ENCODE results near the gene EFHD2. TPM values are rescaled to one million over a fixed set of nuclear protein-coding genes. Genes with fewer than 3 reads are reported as not detected.

The EFHD2 gene
- polyA plus RNA-seq, 1 experiment, result 30.4 TPM

GRCh38 chr1:15406614-15407559 is 2.8 kb upstream of the EFHD2 start:
- Histone ChIP-seq H3K4me3 (ENCODE audit: low read depth, low read length) (no peak overlapping the region), H3K27ac (ENCODE audit: low read depth, low read length) (no peak overlapping the region), H3K9me3 (ENCODE audit: control insufficient read depth, insufficient read depth, low read length) (peaks cover 3% of the 10 kb centered on the region; the same call in 1 of the 2 replicates), H3K27me3 (ENCODE audit: control insufficient read depth, insufficient read depth, low read length) (peaks cover 2% of the 10 kb centered on the region)
- POLR2A ChIA-PET, result no interaction called here
- no peak for DNase-seq (ENCODE audit: low read depth, low spot score)
- CTCF ChIA-PET, result interaction anchor here (0.5 to 3.8 kb wide), 4 partner anchors 11 to 379 kb away, joined by 3 to 16 read pairs (median 4); no protein-coding TSS in a partner anchor
- no peak for TF ChIP-seq CTCF (IDR thresholded peaks at IDR 0.05; ENCODE audit: low read depth, low read length)

GRCh38 chr1:15407580-15407979 is 2.1 kb upstream of the EFHD2 start:
- no peak overlapping the region for H3K4me3 ChIP-seq (ENCODE audit: low read depth, low read length)
- DNase-seq (ENCODE audit: low read depth, low spot score), result no peak
- TF ChIP-seq CTCF (IDR thresholded peaks at IDR 0.05; ENCODE audit: low read depth, low read length), result no peak
- H3K9me3 ChIP-seq (ENCODE audit: control insufficient read depth, insufficient read depth, low read length), result peaks cover 3% of the 10 kb centered on the region; the same call in 1 of the 2 replicates
- POLR2A ChIA-PET, result no interaction called here
- CTCF ChIA-PET, result interaction anchor here (0.5 to 3.8 kb wide), 3 partner anchors 24 to 380 kb away, joined by 3 to 16 read pairs (median 4); no protein-coding TSS in a partner anchor
- no peak overlapping the region for H3K27ac ChIP-seq (ENCODE audit: low read depth, low read length)
- peaks cover 2% of the 10 kb centered on the region for H3K27me3 ChIP-seq (ENCODE audit: control insufficient read depth, insufficient read depth, low read length)

- H3K27ac ChIP-seq (ENCODE audit: low read depth, low read length), result no peak overlapping the region
- H3K9me3 ChIP-seq (ENCODE audit: control insufficient read depth, insufficient read depth, low read length), result peaks cover 3% of the 10 kb centered on the region; the same call in 1 of the 2 replicates
- ChIA-PET CTCF (no interaction called here), POLR2A (no interaction called here)
- no peak for TF ChIP-seq CTCF (IDR thresholded peaks at IDR 0.05; ENCODE audit: low read depth, low read length)
- peak overlapping the region; percentile 82 for H3K4me3 ChIP-seq (ENCODE audit: low read depth, low read length)
- no peak for DNase-seq (ENCODE audit: low read depth, low spot score)
- H3K27me3 ChIP-seq (ENCODE audit: control insufficient read depth, insufficient read depth, low read length), result peaks cover 2% of the 10 kb centered on the region
Measured at GRCh38 chr1:15408890-15409387, 749 bp upstream of the EFHD2 start.

GRCh38 chr1:15410223-15410883 is 665 bp downstream of the EFHD2 start:
- DNase-seq (ENCODE audit: low read depth, low spot score), result no peak
- ChIA-PET CTCF (no interaction called here), POLR2A (no interaction called here)
- H3K27me3 ChIP-seq (ENCODE audit: control insufficient read depth, insufficient read depth, low read length), result peaks cover 2% of the 10 kb centered on the region
- H3K4me3 ChIP-seq (ENCODE audit: low read depth, low read length), result peak overlapping the region; percentile 82
- peaks cover 3% of the 10 kb centered on the region; the same call in 1 of the 2 replicates for H3K9me3 ChIP-seq (ENCODE audit: control insufficient read depth, insufficient read depth, low read length)
- H3K27ac ChIP-seq (ENCODE audit: low read depth, low read length), result no peak overlapping the region
- TF ChIP-seq CTCF (IDR thresholded peaks at IDR 0.05; ENCODE audit: low read depth, low read length), result no peak
